ENCODE results near the gene CAP2.

- TF ChIP-seq CTCF (conservative IDR thresholded peaks at IDR 0.05) (no peak), ZFX (IDR thresholded peaks at IDR 0.05) (no peak)
Observed at GRCh38 chr6:17392978-17393891, at the start of gene CAP2.
